Mucosa of rectum (tissue), 2 donors: ENCODE results near the gene UBE3D.
"Not testable (repeated sequence)": the region's sequence is repeated elsewhere in the genome, so short reads cannot be mapped to it uniquely, and the experiment has no call there.

Experiments
- H3K27ac ChIP-seq, 2 donors: one replicate each; pipeline ENCODE4 v1.7.0; 2013; ENCODE audit warnings: inconsistent platforms in 2 of 2, low read depth in 2 of 2, low read length in 2 of 2
- H3K27me3 ChIP-seq, 2 donors: one replicate each; pipeline ENCODE4 v1.7.0; 2013; ENCODE audit warnings: low read length in 2 of 2; ENCODE audit not compliant: control insufficient read depth in 2 of 2, insufficient read depth in 2 of 2
- H3K36me3 ChIP-seq, 2 donors: one replicate each; pipeline ENCODE4 v1.7.0; 2013; ENCODE audit warnings: low read length in 2 of 2; ENCODE audit not compliant: control insufficient read depth in 2 of 2, insufficient read depth in 2 of 2
- H3K4me1 ChIP-seq, 2 donors: one replicate each; pipeline ENCODE4 v1.7.0; 2013; ENCODE audit warnings: low read length in 2 of 2, mild to moderate bottlenecking in 1 of 2; ENCODE audit not compliant: control insufficient read depth in 2 of 2, insufficient read depth in 2 of 2
- H3K4me3 ChIP-seq, 2 donors: one replicate each; pipeline ENCODE4 v1.7.0; 2013; ENCODE audit warnings: low read length in 2 of 2
- H3K9ac ChIP-seq, 2 donors: one replicate each; pipeline ENCODE4 v1.7.0; 2013; ENCODE audit warnings: low read length in 2 of 2, low read depth in 1 of 2, mild to moderate bottlenecking in 1 of 2
- H3K9me3 ChIP-seq, 2 donors: one replicate each; pipeline ENCODE4 v1.7.0; 2013; ENCODE audit warnings: low read length in 2 of 2; ENCODE audit not compliant: control insufficient read depth in 2 of 2
- donor health status: healthy.
- donor health status: Normal muscosa, but diverticular disease.

Gene UBE3D

GRCh38 chr6:83019741-83020140 is 45.9 kb downstream of the UBE3D start:
- H3K4me1 ChIP-seq, result no peaks in the 10 kb centered on the region
- H3K9ac ChIP-seq, result no peak overlapping the region
- H3K27ac ChIP-seq, result no peak overlapping the region
- no peak overlapping the region for H3K4me3 ChIP-seq
- H3K36me3 ChIP-seq, result peaks cover 3 to 5% of the 10 kb centered on the region in 2 donors
- no peaks in the 10 kb centered on the region for H3K27me3 ChIP-seq
- H3K9me3 ChIP-seq, result no peaks in the 10 kb centered on the region

- not testable (repeated sequence) for H3K27me3 ChIP-seq, H3K36me3 ChIP-seq, H3K9me3 ChIP-seq, H3K4me1 ChIP-seq, H3K4me3 ChIP-seq, H3K27ac ChIP-seq, H3K9ac ChIP-seq
Observed at GRCh38 chr6:83011131-83011530, 54.5 kb downstream of the UBE3D start.

- no peak overlapping the region for H3K9ac ChIP-seq
- H3K36me3 ChIP-seq, result no peaks in the 10 kb centered on the region
- H3K27me3 ChIP-seq, result no peaks in the 10 kb centered on the region
- H3K4me1 ChIP-seq, result no peaks in the 10 kb centered on the region
- H3K27ac ChIP-seq, result no peak overlapping the region
- no peak overlapping the region for H3K4me3 ChIP-seq
- no peaks in the 10 kb centered on the region for H3K9me3 ChIP-seq
Observed at GRCh38 chr6:83008626-83009025, 57.0 kb downstream of the UBE3D start.

GRCh38 chr6:83006270-83006905 is 59.3 kb downstream of the UBE3D start:
- Histone ChIP-seq H3K4me3 (no peak overlapping the region), H3K27me3 (no peaks in the 10 kb centered on the region), H3K36me3 (no peaks in the 10 kb centered on the region), H3K9me3 (no peaks in the 10 kb centered on the region), H3K4me1 (no peaks in the 10 kb centered on the region), H3K9ac (no peak overlapping the region), H3K27ac (no peak overlapping the region)

- no peaks in the 10 kb centered on the region for H3K27me3 ChIP-seq
- H3K4me3 ChIP-seq, result no peak overlapping the region
- H3K36me3 ChIP-seq, result no peaks in the 10 kb centered on the region
- H3K27ac ChIP-seq, result no peak overlapping the region
- no peak overlapping the region for H3K9ac ChIP-seq
- no peaks in the 10 kb centered on the region for H3K4me1 ChIP-seq
- H3K9me3 ChIP-seq, result no peaks in the 10 kb centered on the region
Observed at GRCh38 chr6:82996156-82996555, 69.5 kb downstream of the UBE3D start.

- Histone ChIP-seq H3K4me3 (no peak overlapping the region), H3K9me3 (no peaks in the 10 kb centered on the region), H3K9ac (no peak overlapping the region), H3K27me3 (no peaks in the 10 kb centered on the region), H3K27ac (no peak overlapping the region), H3K36me3 (no peaks in the 10 kb centered on the region), H3K4me1 (no peaks in the 10 kb centered on the region)
Observed at GRCh38 chr6:82995066-82995465, 70.6 kb downstream of the UBE3D start.

- H3K36me3 ChIP-seq, result no peaks in the 10 kb centered on the region
- H3K27me3 ChIP-seq, result no peaks in the 10 kb centered on the region
- H3K9me3 ChIP-seq, result no peaks in the 10 kb centered on the region
- no peaks in the 10 kb centered on the region for H3K4me1 ChIP-seq
- H3K4me3 ChIP-seq, result no peak overlapping the region
- no peak overlapping the region for H3K27ac ChIP-seq
- H3K9ac ChIP-seq, result no peak overlapping the region
Observed at GRCh38 chr6:82989736-82990290, 75.8 kb downstream of the UBE3D start.

- no peak overlapping the region for H3K4me3 ChIP-seq
- H3K36me3 ChIP-seq, result no peaks in the 10 kb centered on the region
- no peaks in the 10 kb centered on the region for H3K4me1 ChIP-seq
- no peaks in the 10 kb centered on the region for H3K27me3 ChIP-seq
- H3K9me3 ChIP-seq, result no peaks in the 10 kb centered on the region
- no peak overlapping the region for H3K27ac ChIP-seq
- no peak overlapping the region for H3K9ac ChIP-seq
Observed at GRCh38 chr6:82988930-82989351, 76.7 kb downstream of the UBE3D start.

- H3K27ac ChIP-seq, result no peak overlapping the region
- no peaks in the 10 kb centered on the region for H3K9me3 ChIP-seq
- no peaks in the 10 kb centered on the region for H3K27me3 ChIP-seq
- H3K4me3 ChIP-seq, result no peak overlapping the region
- no peaks in the 10 kb centered on the region for H3K36me3 ChIP-seq
- H3K4me1 ChIP-seq, result no peaks in the 10 kb centered on the region
- no peak overlapping the region for H3K9ac ChIP-seq
Observed at GRCh38 chr6:82987951-82988350, 77.7 kb downstream of the UBE3D start.

GRCh38 chr6:82987416-82987815 is 78.2 kb downstream of the UBE3D start:
- Histone ChIP-seq H3K27ac (no peak overlapping the region), H3K4me1 (no peaks in the 10 kb centered on the region), H3K27me3 (no peaks in the 10 kb centered on the region), H3K36me3 (no peaks in the 10 kb centered on the region), H3K4me3 (no peak overlapping the region), H3K9ac (no peak overlapping the region), H3K9me3 (no peaks in the 10 kb centered on the region)
